ENCODE measurements around the gene AP1S1.
"Not testable (repeated sequence)": the region's sequence is repeated elsewhere in the genome, so short reads cannot be mapped to it uniquely, and the experiment has no call there.

AP1S1 gene

DNA sequence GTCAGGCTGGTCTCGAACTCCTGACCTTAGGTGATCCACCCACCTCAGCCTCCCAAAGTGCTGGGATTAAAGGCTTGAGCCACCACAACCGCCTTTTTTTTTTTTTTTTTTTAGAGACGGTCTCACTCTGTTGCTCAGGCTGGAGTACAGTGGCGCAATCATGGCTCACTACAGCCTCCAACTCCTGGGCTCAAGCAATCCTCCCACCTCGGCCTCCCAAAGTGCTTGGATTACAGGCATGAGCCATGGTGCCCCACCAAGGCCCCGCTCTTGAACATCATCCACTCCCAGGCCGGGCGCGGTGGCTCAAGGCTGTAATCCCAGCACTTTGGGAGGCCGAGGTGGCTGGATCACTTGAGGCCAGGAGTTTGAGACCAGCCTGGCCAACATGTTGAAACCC is 45.2 kb downstream of the AP1S1 start:
- not testable (repeated sequence) for DNase-seq (ENCODE audit: low spot score); FAIRE-seq

DNA sequence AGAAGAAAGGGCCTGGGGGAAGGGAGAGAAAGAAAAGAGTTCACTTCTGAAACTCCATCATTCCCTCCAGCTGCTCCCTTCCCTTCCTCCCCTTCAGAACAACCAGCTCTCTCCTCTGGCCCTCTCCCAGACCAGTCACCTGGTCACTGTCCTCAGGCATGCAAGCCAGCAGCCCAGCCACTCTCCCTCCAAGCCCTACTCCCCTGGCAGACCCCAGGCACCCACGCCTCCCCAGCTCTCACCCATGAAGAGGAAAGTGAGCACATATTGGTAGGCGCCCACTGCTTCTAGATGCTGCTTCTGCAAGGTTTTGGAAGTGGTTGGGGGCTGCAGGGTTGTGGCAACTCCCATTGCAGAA is 46.2 kb downstream of the AP1S1 start:
- DNase-seq (ENCODE audit: low spot score) = no peak
- FAIRE-seq = no peak

DNA sequence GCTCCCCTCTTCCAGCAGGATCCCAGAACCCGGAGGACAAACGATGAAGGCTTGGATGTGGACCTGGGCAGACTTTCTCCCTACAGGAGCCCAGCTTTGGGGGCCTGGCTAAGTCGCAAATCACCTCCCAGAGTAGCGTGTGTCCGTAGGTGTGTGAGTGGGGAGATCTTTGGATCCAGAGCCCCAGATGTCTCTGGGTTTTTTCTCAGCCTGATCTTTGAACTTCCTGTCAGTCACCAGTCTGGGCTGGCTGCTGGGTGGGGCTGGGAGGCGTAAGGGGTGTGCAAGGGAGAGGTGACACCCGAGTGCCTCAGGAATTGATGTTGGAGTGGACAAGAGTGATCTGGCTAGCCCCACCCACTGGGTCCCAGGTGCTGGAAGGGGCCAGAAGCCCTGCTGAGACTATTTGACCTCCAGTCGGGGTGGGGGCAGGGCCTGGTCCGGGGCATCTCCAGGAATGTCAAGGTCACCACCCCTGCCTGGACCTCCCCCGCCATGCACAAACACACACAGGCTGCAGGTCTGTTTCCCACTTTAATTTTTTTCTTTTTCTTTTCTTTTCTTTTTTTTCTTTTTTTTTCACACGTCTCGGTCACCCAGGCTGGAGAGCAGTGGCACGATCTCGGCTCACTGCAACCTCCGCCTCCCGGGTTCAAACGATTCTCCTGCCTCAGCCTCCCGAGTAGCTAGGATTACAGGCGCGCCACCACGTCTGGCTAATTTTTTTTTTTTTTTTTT is 46.8 kb downstream of the AP1S1 start, which contains the start of gene MOGAT3:
Gene MOGAT3, minus strand, starts transcription at position 175 of the 738 bp plus-strand sequence. CDS start 182 bp downstream, outside the sequence.
- FAIRE-seq (no peak), DNase-seq (ENCODE audit: low spot score) (no peak)

DNA sequence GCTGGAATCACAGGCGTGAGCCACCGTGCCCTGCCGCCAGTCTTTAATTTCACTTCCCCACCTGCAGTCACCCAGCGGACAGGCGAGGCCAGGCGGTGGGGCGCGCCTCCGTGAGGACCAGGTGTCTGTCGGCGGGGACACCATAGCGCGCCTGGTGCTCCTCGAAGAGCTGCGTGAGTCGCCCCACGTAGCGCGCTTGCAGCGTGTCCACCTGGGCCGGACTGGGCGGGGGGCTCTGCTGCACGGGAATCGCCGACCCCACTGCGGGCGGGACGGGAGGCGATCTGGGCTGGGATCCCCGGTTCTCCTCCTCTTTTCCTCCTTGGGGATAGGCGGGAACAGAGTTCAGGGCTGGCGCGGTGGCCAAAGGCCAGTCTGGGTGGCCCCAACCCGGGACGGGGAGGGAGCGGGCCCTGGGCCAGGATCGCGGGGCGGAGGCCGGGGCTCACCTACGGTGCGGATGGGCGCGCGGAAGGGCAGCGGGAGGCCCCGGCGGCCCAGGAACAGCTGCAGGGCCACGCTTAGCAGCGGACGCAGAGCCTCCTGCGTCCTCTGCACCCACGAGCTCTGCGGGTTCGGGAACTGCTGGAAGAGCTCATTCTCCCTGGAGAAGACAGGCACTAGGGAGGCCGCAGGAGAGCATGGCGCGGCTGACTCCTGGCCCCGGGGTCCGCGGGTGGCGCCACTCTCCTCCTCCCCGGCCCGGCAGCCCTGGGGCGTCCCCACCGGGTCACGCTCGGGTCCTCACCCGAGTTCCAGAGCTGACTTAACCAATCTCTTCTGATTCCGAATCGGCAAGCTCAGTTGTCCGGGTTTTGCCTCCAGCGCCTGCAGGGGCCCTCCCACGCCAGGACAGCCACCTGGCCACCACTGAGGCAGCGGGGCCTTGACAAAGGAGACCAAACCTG is 47.7 kb downstream of the AP1S1 start:
- FAIRE-seq = no peak

DNA sequence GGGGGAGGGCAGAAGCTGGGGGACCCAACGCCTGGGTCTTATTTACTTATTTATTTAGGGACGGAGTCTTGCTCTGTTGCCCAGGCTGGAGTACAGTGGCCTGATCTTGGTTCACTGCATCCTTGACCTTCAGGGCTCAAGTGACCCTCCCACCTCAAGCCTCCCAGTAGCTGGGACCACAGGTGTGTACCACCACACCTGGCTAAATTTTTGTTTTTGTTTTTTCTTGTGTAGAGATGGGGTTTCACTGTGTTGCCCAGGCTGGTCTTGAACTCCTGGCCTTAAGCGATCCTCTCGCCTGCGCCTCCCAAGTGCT is 48.3 kb downstream of the AP1S1 start:
- FAIRE-seq (no peak), DNase-seq (ENCODE audit: low spot score) (no peak)

More for the DNA sequence above, 47.7 kb downstream of the AP1S1 start:
- DNase-seq (ENCODE audit: low spot score) = no peak

DNA sequence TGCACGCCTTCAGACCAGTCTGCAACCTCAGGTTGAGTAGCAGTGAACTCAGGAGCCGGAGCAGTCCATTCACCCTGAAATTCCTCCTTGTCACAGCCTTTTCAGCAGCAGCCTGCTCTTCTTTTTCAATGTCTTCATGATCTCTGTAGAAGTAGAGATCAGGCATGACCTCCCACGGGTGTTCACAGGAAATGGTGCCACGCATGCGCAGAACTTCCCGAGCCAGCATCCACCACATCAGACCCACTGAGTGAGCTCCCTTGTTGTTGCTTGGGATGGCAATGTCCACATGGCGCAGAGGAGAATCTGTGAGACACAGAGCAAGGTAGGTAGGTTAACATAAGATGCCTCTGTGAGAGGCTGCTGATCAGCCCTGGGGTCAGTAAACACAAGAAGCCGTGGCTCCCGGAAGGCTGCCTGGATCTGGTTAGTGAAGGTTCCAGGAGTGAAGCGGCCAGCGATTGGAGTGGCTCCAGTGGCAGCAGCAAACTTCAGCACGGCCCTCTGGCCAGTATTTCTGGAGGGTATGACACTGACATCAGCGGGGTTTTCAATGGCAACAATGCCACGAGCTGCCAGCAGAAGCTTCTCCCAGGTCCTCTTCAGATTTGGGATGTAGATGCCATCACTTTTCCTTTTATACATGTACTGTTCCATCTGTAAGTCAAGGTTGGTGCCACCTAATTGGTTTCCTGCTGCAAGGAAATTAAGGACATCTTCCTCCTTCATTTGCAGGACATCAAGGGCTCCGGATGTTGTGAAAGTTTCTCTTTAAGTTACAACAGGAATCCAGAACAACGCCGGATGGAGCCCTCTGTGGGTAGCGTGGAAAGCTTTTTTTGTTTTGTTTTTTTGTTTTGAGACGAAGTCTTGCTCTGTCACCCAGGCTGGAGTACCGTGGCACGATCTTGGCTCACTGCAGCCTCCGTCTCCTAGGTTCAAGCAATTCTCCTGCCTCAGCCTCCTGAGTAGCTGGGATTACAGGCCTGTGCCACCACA is 49.8 kb downstream of the AP1S1 start:
- not testable (repeated sequence) for FAIRE-seq

DNA sequence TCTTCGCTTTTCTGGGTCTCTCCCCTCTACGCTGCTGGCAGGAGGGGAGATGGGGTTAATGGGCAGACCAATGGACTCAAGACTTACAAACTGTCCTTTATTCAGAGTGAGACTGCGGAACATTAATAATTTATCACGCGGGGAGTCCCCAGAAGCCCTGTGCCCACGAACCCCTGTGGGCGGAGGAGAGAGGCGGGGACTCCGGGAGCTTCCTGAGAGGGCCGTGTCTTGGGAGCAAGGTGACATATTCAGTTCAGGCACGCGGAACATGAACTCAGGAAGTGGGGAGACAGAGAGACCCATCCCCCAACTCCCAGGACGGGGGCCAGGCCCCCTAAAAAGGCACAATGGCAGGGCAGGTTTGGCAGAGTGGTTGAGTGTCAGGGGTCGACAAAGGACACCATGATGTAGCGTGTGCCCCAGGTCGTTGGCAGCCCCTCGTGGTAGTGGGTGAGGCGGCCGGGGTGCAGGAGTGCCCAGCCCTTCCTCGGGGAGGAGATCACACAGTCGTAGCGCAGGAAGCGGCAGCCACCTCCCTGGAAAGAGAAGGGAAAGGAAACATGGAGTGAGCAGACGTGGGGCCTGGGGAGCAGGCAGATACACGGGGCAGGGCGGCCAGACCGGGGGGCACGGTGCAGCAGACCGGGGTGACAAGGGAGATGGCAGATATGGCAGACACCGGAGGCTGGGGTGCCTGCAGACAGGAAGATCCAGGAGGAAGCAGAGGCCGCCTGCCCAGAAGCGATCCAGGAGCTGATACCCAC is 51.8 kb downstream of the AP1S1 start:
- FAIRE-seq (no peak), DNase-seq (ENCODE audit: low spot score) (no peak)

More for the DNA sequence above, 49.8 kb downstream of the AP1S1 start:
- not testable (repeated sequence) for DNase-seq (ENCODE audit: low spot score)

DNA sequence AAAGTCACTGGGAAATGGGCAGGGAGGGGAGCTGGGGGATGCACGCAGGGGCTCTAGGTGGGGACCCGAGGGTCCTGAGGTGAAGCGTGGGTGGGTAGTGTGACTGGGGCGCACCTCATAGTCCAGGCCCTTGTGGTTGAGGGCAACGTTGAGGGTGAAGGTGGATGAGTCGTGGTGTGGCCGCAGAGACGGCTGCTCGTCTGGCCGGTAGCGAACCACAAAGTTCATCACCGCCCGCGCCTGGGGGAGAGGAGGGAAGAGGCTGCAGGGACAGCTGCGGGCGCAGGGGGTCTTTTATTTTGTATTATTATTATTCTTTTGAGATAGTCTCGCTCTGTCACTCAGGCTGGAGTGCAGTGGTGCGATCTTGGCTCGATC is 52.4 kb downstream of the AP1S1 start:
- DNase-seq (ENCODE audit: low spot score) (no peak), FAIRE-seq (no peak)

DNA sequence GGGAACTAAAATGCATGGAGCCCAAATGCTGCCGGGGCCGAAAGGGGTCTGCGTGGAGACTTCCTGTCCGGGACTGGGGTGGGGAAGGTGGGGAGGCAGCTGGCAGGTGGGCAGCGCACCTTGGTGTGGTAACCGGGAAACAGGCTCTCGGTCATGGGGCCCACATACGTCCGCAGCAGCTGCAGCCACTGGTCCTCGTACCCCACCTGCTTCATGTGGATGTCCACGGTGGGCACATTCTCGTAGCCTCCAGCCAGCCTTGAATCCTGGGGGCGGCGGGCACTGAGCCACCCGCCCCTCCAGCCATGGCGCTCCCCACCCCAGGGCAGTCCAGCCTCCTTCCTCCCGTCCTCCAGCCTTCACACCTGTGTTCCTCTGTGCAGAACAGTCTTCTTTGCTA is 53.2 kb downstream of the AP1S1 start:
- DNase-seq (ENCODE audit: low spot score) (no peak), FAIRE-seq (no peak)

DNA sequence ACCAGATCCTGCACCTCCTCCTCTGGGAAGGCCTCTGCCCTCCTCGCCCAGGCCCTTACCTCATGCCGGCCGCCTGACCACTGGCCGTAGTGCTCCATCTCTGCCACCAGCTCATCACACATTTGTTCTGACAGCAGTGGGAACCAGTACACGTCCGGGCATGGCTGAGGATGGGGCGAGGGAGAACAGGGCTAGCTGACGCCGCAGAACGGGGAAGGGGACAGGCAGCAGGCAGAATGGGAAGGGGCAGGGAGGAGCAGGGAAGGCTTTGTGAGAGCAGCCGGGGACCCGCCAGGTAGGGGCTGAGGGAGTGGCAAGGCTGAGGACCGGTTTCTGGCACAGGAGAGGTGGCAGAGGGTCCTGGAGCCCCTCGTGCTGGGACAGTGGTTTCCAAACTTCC is 54.5 kb downstream of the AP1S1 start:
- FAIRE-seq (no peak), DNase-seq (ENCODE audit: low spot score) (no peak)

DNA sequence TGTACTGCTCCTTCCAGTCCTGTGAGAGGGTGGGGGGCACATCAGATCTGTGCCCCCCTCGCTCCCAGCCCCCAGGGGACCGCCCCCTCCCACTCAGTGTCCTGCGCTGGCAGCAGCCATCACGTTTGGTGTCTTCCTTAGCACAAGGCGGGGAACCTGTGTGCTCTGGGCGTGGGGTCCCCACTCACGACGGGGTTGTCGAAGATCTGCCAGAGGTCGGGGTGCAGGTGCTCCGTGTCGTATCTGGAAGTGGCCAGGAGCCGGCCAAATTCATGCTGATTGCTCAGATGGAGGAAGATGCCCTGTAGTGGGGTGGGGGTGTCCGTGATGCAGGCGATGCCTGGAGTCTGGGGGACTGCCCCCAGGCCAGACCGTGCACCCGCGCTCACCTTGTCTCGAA is 55.9 kb downstream of the AP1S1 start:
- FAIRE-seq = no peak
- no peak for DNase-seq (ENCODE audit: low spot score)

All from urothelium cell line (cell line).